HCT116 (cell line): ENCODE results near the gene CHCT1. TPM values are rescaled to one million over a fixed set of nuclear protein-coding genes. Genes with fewer than 3 reads are reported as not detected.

Experiments
- ATAC-seq: fragments of 200-7000 bp; cut with Tn5 transposase; 2 replicates; pipeline ENCODE4 v1.9.1; 2020; ENCODE audit warnings: mild to moderate bottlenecking, moderate library complexity
- BruUV-seq: library from RNA; stranded (reverse); fragments of 400-500 nt; replicated peaks from 2 replicates; lab custom pipeline; 2021; lab: Mats Ljungman, UMichigan
- CTCF ChIA-PET: fragments of 300-600 bp; sonication (Branson Sonifier 250); formaldehyde crosslinking; loops from one replicate; lab custom pipeline; 2021; ENCODE audit warnings: antibody characterized with exemption; lab: Charles Lee
- POLR2A ChIA-PET: fragments of 300-600, 350-600 bp; sonication (Branson Sonifier 250); formaldehyde crosslinking; loops from one replicate; lab custom pipeline; 2021; ENCODE audit warnings: antibody characterized with exemption; lab: Charles Lee
- RAD21 ChIA-PET, 2 experiments: fragments of 300-600 bp; sonication (Branson Sonifier 250); formaldehyde crosslinking; loops; one replicate each; lab custom pipeline; 2023; ENCODE audit warnings: low total read pairs in 2 of 2; ENCODE audit not compliant: uncharacterized antibody in 2 of 2, unreplicated experiment in 2 of 2, low non-redundant PET in 1 of 2; lab: Charles Lee
- DNase-seq: peaks from one replicate; pipeline ENCODE4 v3.0.0-alpha.2; 2010; ENCODE audit warnings: low read depth, low spot score
- H2AFZ ChIP-seq: fragments of 200-600 bp; shearing (Covaris generic), sonication (generic); 2 replicates; pipeline ENCODE4 v1.6.1; 2017; ENCODE audit warnings: low read depth, mixed run types, mixed read lengths, antibody characterized with exemption, low read length; ENCODE audit not compliant: poor library complexity, severe bottlenecking
- H3K27ac ChIP-seq: 2 replicates; pipeline ENCODE4 v1.5.1; 2012; ENCODE audit warnings: low read depth, low read length
- H3K27me3 ChIP-seq: fragments of 200-600 bp; sonication (generic); 2 replicates; pipeline ENCODE4 v1.6.1; 2016; ENCODE audit warnings: mixed run types, low read length, mixed read lengths; ENCODE audit not compliant: insufficient read depth
- H3K36me3 ChIP-seq, 2 experiments: fragments of 200-500 bp in 1 of 2; fragments of 200-600 bp in 1 of 2; sonication (Bioruptor generic) in 1 of 2; sonication (generic) in 1 of 2; 2 replicates each; pipeline versions ENCODE4 v1.5.1 to v1.6.1; 2014 to 2016; ENCODE audit warnings: low read length in 2 of 2, inconsistent platforms in 1 of 2, mixed read lengths in 1 of 2, mixed run types in 1 of 2; ENCODE audit not compliant: insufficient read depth in 2 of 2, control insufficient read depth in 1 of 2
- H3K4me1 ChIP-seq, 2 experiments: fragments of 200-600 bp in 1 of 2; sonication (generic) in 1 of 2; 2 replicates each; pipeline versions ENCODE4 v1.5.1 to v1.6.1; 2012 to 2017; ENCODE audit warnings: low read length in 2 of 2, inconsistent platforms in 1 of 2, mild to moderate bottlenecking in 1 of 2, mixed read lengths in 1 of 2, mixed run types in 1 of 2, moderate library complexity in 1 of 2; ENCODE audit not compliant: insufficient read depth in 2 of 2, control insufficient read depth in 1 of 2
- H3K4me2 ChIP-seq: fragments of 200-600 bp; sonication (generic); 2 replicates; pipeline ENCODE4 v1.6.1; 2017; ENCODE audit warnings: mixed run types, low read length, mixed read lengths
- H3K4me3 ChIP-seq, 2 experiments: fragments of 200-600 bp in 1 of 2; sonication (generic) in 1 of 2; replicated peaks in 1 of 2; 2 replicates each; pipeline ENCODE4 v1.5.1; 2011 to 2016; ENCODE audit warnings: low read length in 2 of 2, control low read depth in 1 of 2, low read depth in 1 of 2, mild to moderate bottlenecking in 1 of 2, mixed read lengths in 1 of 2, mixed run types in 1 of 2
- H3K79me2 ChIP-seq: fragments of 200-600 bp; sonication (generic); 2 replicates; pipeline ENCODE4 v1.6.1; 2017; ENCODE audit warnings: mild to moderate bottlenecking, mixed run types, low read length, moderate library complexity, mixed read lengths; ENCODE audit not compliant: insufficient read depth
- H3K9ac ChIP-seq: fragments of 200-600 bp; sonication (generic); 2 replicates; pipeline ENCODE4 v1.6.1; 2016; ENCODE audit warnings: low read length, mixed read lengths
- H3K9me2 ChIP-seq: fragments of 200-600 bp; sonication (generic), shearing (Covaris generic); 2 replicates; pipeline ENCODE4 v1.6.1; 2017; ENCODE audit warnings: mixed run types, mild to moderate bottlenecking, moderate library complexity; ENCODE audit not compliant: insufficient read depth
- H3K9me3 ChIP-seq, 2 experiments: fragments of 200-500 bp in 1 of 2; fragments of 200-600 bp in 1 of 2; sonication (Bioruptor generic) in 1 of 2; sonication (generic) in 1 of 2; 2 replicates each; pipeline ENCODE4 v1.6.1; 2014 to 2017; ENCODE audit warnings: low read length in 2 of 2, mixed read lengths in 2 of 2, inconsistent platforms in 1 of 2, low read depth in 1 of 2, mild to moderate bottlenecking in 1 of 2, mixed run types in 1 of 2, moderate library complexity in 1 of 2; ENCODE audit not compliant: control insufficient read depth in 1 of 2, insufficient read depth in 1 of 2
- H4K20me1 ChIP-seq: fragments of 200-600 bp; sonication (generic), shearing (Covaris generic); 2 replicates; pipeline ENCODE4 v1.6.1; 2017; ENCODE audit warnings: mixed run types, mild to moderate bottlenecking, moderate library complexity; ENCODE audit not compliant: insufficient read depth
- ATF3 ChIP-seq: IDR thresholded peaks from 2 replicates; pipeline ENCODE4 v1.6.1; 2012
- CBX3 ChIP-seq: IDR thresholded peaks from 2 replicates; pipeline ENCODE4 v1.6.1; 2012; ENCODE audit warnings: low read depth
- CTCF ChIP-seq, 3 experiments: fragments of 200-600 bp in 1 of 3; sonication (generic) in 1 of 3; IDR thresholded peaks in 2 of 3; conservative IDR thresholded peaks in 1 of 3; 2 replicates each; pipeline ENCODE4 v1.5.1; 2012 to 2017; ENCODE audit warnings: low read depth in 2 of 3, low read length in 2 of 3, antibody characterized with exemption in 1 of 3, borderline replicate concordance in 1 of 3, control low read depth in 1 of 3, mild to moderate bottlenecking in 1 of 3, mixed read lengths in 1 of 3, mixed run types in 1 of 3, moderate library complexity in 1 of 3; ENCODE audit not compliant: insufficient read depth in 1 of 3
- EGR1 ChIP-seq: IDR thresholded peaks from 2 replicates; pipeline ENCODE4 v1.6.1; 2012; ENCODE audit warnings: low read depth
- ELF1 ChIP-seq: IDR thresholded peaks from 2 replicates; pipeline ENCODE4 v1.6.1; 2012; ENCODE audit warnings: low read depth, borderline replicate concordance
- EZH2phosphoT487 ChIP-seq: fragments of 200-600 bp; IDR thresholded peaks from 2 replicates; pipeline ENCODE4 v1.6.1; 2018; ENCODE audit warnings: antibody characterized with exemption, borderline replicate concordance
- FOSL1 ChIP-seq: IDR thresholded peaks from 2 replicates; pipeline ENCODE4 v1.6.1; 2012; ENCODE audit warnings: low read depth
- POLR2AphosphoS5 ChIP-seq: IDR thresholded peaks from 2 replicates; pipeline ENCODE4 v1.6.1; 2011; ENCODE audit warnings: mild to moderate bottlenecking, low read depth, low read length, moderate library complexity
- RAD21 ChIP-seq: IDR thresholded peaks from 2 replicates; pipeline ENCODE4 v1.6.1; 2012; ENCODE audit warnings: low read depth, mild to moderate bottlenecking
- REST ChIP-seq: IDR thresholded peaks from 2 replicates; pipeline ENCODE4 v1.6.1; 2012; ENCODE audit warnings: low read depth
- SP1 ChIP-seq: IDR thresholded peaks from 2 replicates; pipeline ENCODE4 v1.6.1; 2012; ENCODE audit warnings: low read depth
- TCF7L2 ChIP-seq: IDR thresholded peaks from 2 replicates; pipeline ENCODE4 v1.7.0; 2011; ENCODE audit warnings: borderline replicate concordance, inconsistent platforms; ENCODE audit not compliant: insufficient read depth, insufficient read length; ENCODE audit errors: extremely low read depth
- YY1 ChIP-seq: IDR thresholded peaks from 2 replicates; pipeline ENCODE4 v1.6.1; 2011; ENCODE audit warnings: low read length, low read depth, moderate library complexity, mild to moderate bottlenecking; ENCODE audit not compliant: insufficient replicate concordance; ENCODE audit errors: extremely low read depth
- ZBTB33 ChIP-seq: IDR thresholded peaks from 2 replicates; pipeline ENCODE4 v1.6.1; 2011; ENCODE audit warnings: mild to moderate bottlenecking, low read length, moderate library complexity; ENCODE audit not compliant: insufficient replicate concordance; ENCODE audit errors: extremely low read depth
- ZFX ChIP-seq: fragments of 450-650 bp; IDR thresholded peaks from 2 replicates; pipeline ENCODE4 v1.6.1; 2017
- intact Hi-C: fragments of 100-400 bp; cut with micrococcal nuclease; formaldehyde crosslinking; loops from 2 replicates; pipeline ENCODE4 v1.10.0; 2022
- total RNA-seq: library from RNA; stranded (reverse); gene quantifications from one replicate; pipeline ENCODE4 v1.2.1, GENCODE V29; 2021; ENCODE audit not compliant: unreplicated experiment

CHCT1 gene
- total RNA-seq, 1 experiment from 2014 or later, result not detected

GRCh38 chr17:60410001-60410400, 12.3 kb upstream of the CHCT1 start:
- ChIA-PET RAD21 (interaction anchor here in 1 of 2 experiments (0.6 kb wide), 1 partner anchor 1302 kb away, joined by 3 read pairs; no protein-coding TSS in a partner anchor), POLR2A (no interaction called here), CTCF (no interaction called here)
- Histone ChIP-seq H3K4me2 (no peak overlapping the region), H3K4me1 (no peaks in the 10 kb centered on the region), H3K79me2 (no peaks in the 10 kb centered on the region), H4K20me1 (no peaks in the 10 kb centered on the region), H3K27ac (no peak overlapping the region), H3K36me3 (no peaks in the 10 kb centered on the region), H3K9ac (no peak overlapping the region), H3K9me3 (no peaks in the 10 kb centered on the region), H3K9me2 (no peaks in the 10 kb centered on the region), H2AFZ (no peak overlapping the region), H3K4me3 (no peak overlapping the region), H3K27me3 (no peaks in the 10 kb centered on the region)
- DNase-seq, result no peak
- no peak for TF ChIP-seq REST
- no peak for TF ChIP-seq POLR2AphosphoS5
- no peak for TF ChIP-seq EGR1
- no peak for TF ChIP-seq FOSL1
- no peak for TF ChIP-seq SP1
- TF ChIP-seq ATF3, result no peak
- TF ChIP-seq CTCF (IDR thresholded peaks at IDR 0.05 in 2 of 3, conservative IDR thresholded peaks at IDR 0.05 in 1 of 3; ENCODE audit: borderline replicate concordance in 1 of 3, insufficient read depth in 1 of 3, low read depth in 2 of 3, low read length in 2 of 3), result no peak
- TF ChIP-seq EZH2phosphoT487, result no peak
- no peak for TF ChIP-seq YY1
- TF ChIP-seq ZBTB33, result no peak
- no peak for TF ChIP-seq TCF7L2
- no peak for TF ChIP-seq ELF1
- no peak for TF ChIP-seq ZFX
- no peak for TF ChIP-seq CBX3
- no peak for TF ChIP-seq RAD21
- no TSS peak for BruUV-seq
- no peak for ATAC-seq
- intact Hi-C loops, result no loop called here
